Measurements from ENCODE around the gene KRT7.

KRT7 gene

DNA sequence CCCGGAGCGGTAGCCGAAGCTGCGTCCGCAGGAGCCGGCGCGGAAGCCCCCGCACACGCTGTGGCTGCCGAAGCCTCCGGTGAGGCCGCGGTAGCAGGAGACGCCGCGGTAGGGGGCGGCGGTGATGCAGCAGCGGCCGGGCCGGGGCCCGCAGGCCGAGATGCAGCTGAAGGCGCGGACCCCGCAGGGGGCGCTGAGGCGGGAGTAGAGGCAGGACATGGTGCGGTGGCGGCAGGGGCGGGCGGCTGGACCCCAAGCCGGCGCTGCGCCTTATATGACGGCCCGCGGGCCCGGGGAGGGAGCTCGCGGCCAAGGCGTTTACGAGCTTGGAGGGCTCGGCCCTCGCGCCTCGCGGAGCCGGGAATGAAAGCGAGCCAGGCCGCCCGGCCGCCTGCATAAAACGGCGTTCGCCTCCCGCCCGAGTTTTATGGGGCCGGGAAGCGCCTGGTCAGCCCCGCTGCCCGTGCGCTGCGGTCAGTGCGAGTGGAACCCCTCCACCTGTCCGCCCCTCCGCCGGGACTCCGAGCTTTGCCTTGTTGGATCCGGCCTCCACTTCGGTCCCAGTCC lies 25.4 kb downstream of the KRT7 start:
- Histone ChIP-seq H3K27me3 (ENCODE audit: low read depth, low read length) (no peaks in the 10 kb centered on the region), H2AFZ (ENCODE audit: low read depth, low read length) (no peak overlapping the region), H3K4me2 (ENCODE audit: low read length) (no peak overlapping the region), H3K9me3 (ENCODE audit: insufficient read depth, low read length) (no peaks in the 10 kb centered on the region), H3K79me2 (ENCODE audit: low read length) (no peaks in the 10 kb centered on the region), H3K9ac (ENCODE audit: low read length) (no peak overlapping the region), H3K27ac (ENCODE audit: low read length) (no peak overlapping the region), H3K4me3 (ENCODE audit: low read length) (no peak overlapping the region), H3K36me3 (replicated peaks; ENCODE audit: low read depth, low read length) (no peaks in the 10 kb centered on the region), H4K20me1 (ENCODE audit: insufficient read depth, low read length) (no peaks in the 10 kb centered on the region), H3K4me1 (ENCODE audit: low read length) (no peaks in the 10 kb centered on the region)
- no peak for TF ChIP-seq CTCF (IDR thresholded peaks at IDR 0.05; ENCODE audit: low read depth, low read length)
- TF ChIP-seq EZH2phosphoT487 (IDR thresholded peaks at IDR 0.05; ENCODE audit: low read depth) = no peak

DNA sequence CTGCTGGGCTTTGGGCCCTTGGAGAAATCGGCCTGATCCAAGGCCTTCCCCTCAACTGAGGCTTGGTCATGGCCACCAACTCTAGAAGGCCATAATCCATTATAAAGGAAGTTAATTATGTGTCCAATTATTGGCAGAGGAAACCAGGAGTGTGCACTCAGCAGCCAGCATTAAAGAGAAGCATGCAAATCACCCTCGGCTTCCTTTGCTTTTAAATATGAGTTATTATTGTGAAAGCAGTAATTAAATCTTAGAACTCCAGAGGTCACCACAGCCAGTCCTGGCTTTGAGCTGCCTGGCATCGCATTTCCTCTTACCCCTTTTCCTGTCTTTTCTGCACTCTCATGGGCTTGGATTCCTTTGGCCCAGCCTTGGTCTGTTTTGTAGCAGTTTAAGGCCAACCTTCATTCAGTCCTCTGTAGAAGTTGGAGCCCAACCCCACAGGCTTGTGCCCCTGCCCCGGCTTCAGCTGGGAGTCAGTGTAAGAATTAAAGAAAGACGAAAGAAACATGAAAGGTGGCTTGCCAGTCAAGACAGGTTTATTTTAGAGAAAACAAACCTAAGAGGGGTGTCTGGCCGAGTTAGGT lies 26.7 kb downstream of the KRT7 start:
- H3K9me3 ChIP-seq (ENCODE audit: insufficient read depth, low read length) = no peaks in the 10 kb centered on the region
- H3K27me3 ChIP-seq (ENCODE audit: low read depth, low read length) = no peaks in the 10 kb centered on the region
- H3K79me2 ChIP-seq (ENCODE audit: low read length) = no peaks in the 10 kb centered on the region
- H3K4me3 ChIP-seq (ENCODE audit: low read length) = no peak overlapping the region
- H3K9ac ChIP-seq (ENCODE audit: low read length) = no peak overlapping the region
- H3K4me2 ChIP-seq (ENCODE audit: low read length) = no peak overlapping the region
- H3K27ac ChIP-seq (ENCODE audit: low read length) = no peak overlapping the region
- H4K20me1 ChIP-seq (ENCODE audit: insufficient read depth, low read length) = no peaks in the 10 kb centered on the region
- no peaks in the 10 kb centered on the region for H3K36me3 ChIP-seq (replicated peaks; ENCODE audit: low read depth, low read length)
- no peak overlapping the region for H2AFZ ChIP-seq (ENCODE audit: low read depth, low read length)
- H3K4me1 ChIP-seq (ENCODE audit: low read length) = no peaks in the 10 kb centered on the region
- TF ChIP-seq CTCF (IDR thresholded peaks at IDR 0.05; ENCODE audit: low read depth, low read length) = no peak
- no peak for TF ChIP-seq EZH2phosphoT487 (IDR thresholded peaks at IDR 0.05; ENCODE audit: low read depth)

DNA sequence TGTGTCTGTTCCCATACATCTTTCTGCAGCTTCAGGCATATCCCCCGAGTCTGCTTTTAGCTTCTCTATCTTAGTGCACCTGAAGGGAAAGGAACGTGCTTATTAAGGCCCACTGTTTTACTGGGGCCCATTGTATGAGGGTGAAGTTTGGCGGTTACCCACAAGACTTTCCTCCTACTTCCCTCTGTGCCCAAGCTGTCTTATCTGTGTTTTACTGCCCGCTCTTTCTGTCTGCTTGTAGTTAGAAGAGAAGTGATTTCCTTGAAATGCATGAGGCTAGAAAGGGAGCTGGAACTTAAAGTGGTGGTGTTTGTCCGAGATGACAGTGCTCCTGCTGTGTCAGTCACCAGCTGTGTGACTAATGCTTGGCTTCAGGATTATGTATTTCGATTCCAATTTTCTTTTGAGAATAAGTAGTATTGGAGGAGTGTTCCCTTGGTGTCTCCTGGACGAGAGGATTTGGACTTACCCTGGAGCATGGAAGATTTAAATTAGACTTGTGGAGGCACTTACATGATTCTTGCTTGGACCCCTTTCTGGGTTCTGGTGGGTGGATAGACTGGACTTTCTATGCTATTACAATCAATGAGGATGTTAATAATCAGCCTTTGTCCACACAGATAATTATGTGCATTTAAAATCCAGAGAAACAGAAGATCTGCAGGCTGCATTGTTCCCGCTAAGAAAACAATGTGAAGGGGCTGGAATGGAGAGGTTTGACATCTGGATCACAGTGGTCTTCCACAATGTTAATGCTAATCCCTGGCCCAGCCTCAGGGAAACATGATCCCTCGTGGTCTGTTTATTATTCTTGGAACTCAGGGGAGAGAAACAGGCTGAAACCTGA lies 27.5 kb downstream of the KRT7 start:
- Histone ChIP-seq H3K4me2 (ENCODE audit: low read length) (no peak overlapping the region), H3K36me3 (replicated peaks; ENCODE audit: low read depth, low read length) (no peaks in the 10 kb centered on the region), H3K4me3 (ENCODE audit: low read length) (no peak overlapping the region), H3K9ac (ENCODE audit: low read length) (no peak overlapping the region), H3K27ac (ENCODE audit: low read length) (no peak overlapping the region), H3K9me3 (ENCODE audit: insufficient read depth, low read length) (no peaks in the 10 kb centered on the region), H3K79me2 (ENCODE audit: low read length) (no peaks in the 10 kb centered on the region), H2AFZ (ENCODE audit: low read depth, low read length) (no peak overlapping the region), H3K27me3 (ENCODE audit: low read depth, low read length) (no peaks in the 10 kb centered on the region), H3K4me1 (ENCODE audit: low read length) (no peaks in the 10 kb centered on the region), H4K20me1 (ENCODE audit: insufficient read depth, low read length) (no peaks in the 10 kb centered on the region)
- no peak for TF ChIP-seq CTCF (IDR thresholded peaks at IDR 0.05; ENCODE audit: low read depth, low read length)
- TF ChIP-seq EZH2phosphoT487 (IDR thresholded peaks at IDR 0.05; ENCODE audit: low read depth) = no peak

DNA sequence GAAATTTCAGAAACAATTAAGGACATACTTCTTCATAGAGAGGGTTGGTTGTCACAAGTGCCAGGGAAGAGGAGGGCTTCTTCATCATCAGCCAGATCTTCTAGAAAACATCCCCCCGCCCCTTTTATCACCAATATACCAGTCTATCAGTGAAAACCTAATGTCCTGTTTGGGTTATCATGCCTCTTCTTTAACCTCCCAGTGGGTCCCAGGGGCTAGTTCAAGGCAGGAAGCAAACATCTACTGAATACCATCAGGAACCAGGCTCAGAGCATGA lies 28.1 kb downstream of the KRT7 start:
- no peaks in the 10 kb centered on the region for H3K36me3 ChIP-seq (replicated peaks; ENCODE audit: low read depth, low read length)
- H3K4me1 ChIP-seq (ENCODE audit: low read length) = no peaks in the 10 kb centered on the region
- no peaks in the 10 kb centered on the region for H3K27me3 ChIP-seq (ENCODE audit: low read depth, low read length)
- no peaks in the 10 kb centered on the region for H3K9me3 ChIP-seq (ENCODE audit: insufficient read depth, low read length)
- H4K20me1 ChIP-seq (ENCODE audit: insufficient read depth, low read length) = no peaks in the 10 kb centered on the region
- H3K4me2 ChIP-seq (ENCODE audit: low read length) = no peak overlapping the region
- TF ChIP-seq CTCF (IDR thresholded peaks at IDR 0.05; ENCODE audit: low read depth, low read length) (no peak), EZH2phosphoT487 (IDR thresholded peaks at IDR 0.05; ENCODE audit: low read depth) (no peak)
- no peaks in the 10 kb centered on the region for H3K79me2 ChIP-seq (ENCODE audit: low read length)
- no peak overlapping the region for H3K4me3 ChIP-seq (ENCODE audit: low read length)
- H3K27ac ChIP-seq (ENCODE audit: low read length) = no peak overlapping the region
- H3K9ac ChIP-seq (ENCODE audit: low read length) = no peak overlapping the region
- no peak overlapping the region for H2AFZ ChIP-seq (ENCODE audit: low read depth, low read length)

Data from OCI-LY3 (cell line).